WTC11 (cell line): ENCODE results near the gene HS6ST1. TPM values are rescaled to one million over a fixed set of nuclear protein-coding genes. Genes with fewer than 3 reads are reported as not detected.

Experiments
- ATAC-seq: fragments of 200-7000 bp; cut with Tn5 transposase; 2 replicates; pipeline ENCODE4 v1.10.0; 2021; ENCODE audit warnings: mild to moderate bottlenecking, moderate library complexity
- CTCF ChIA-PET: fragments of 300-600 bp; sonication (Branson Sonifier 250); formaldehyde crosslinking; loops from one replicate; lab custom pipeline; 2021; ENCODE audit warnings: antibody characterized with exemption; lab: Charles Lee
- POLR2A ChIA-PET: fragments of 350-600 bp; sonication (Branson Sonifier 250); formaldehyde crosslinking; loops from one replicate; lab custom pipeline; 2021; ENCODE audit warnings: antibody characterized with exemption; lab: Charles Lee
- DNase-seq: peaks from one replicate; pipeline ENCODE4 v3.0.0; 2021; ENCODE audit warnings: low spot score
- H3K27ac Mint-ChIP-seq: 2 replicates; pipeline ENCODE4 v1.8.0; 2021; ENCODE audit warnings: mixed read lengths
- H3K27me3 Mint-ChIP-seq: 2 replicates; pipeline ENCODE4 v1.8.0; 2021; ENCODE audit warnings: low read depth, mild to moderate bottlenecking, moderate library complexity, mixed read lengths
- H3K36me3 Mint-ChIP-seq: 2 replicates; pipeline ENCODE4 v1.8.0; 2021; ENCODE audit warnings: mixed read lengths
- H3K4me1 Mint-ChIP-seq: 2 replicates; pipeline ENCODE4 v1.8.0; 2022; ENCODE audit warnings: mixed read lengths
- H3K4me3 Mint-ChIP-seq: 2 replicates; pipeline ENCODE4 v1.8.0; 2021; ENCODE audit warnings: mild to moderate bottlenecking, moderate library complexity, mixed read lengths
- H3K9me3 Mint-ChIP-seq: 2 replicates; pipeline ENCODE4 v1.8.0; 2021; ENCODE audit warnings: mixed read lengths
- ATF3 ChIP-seq: sonication (generic); formaldehyde crosslinking; conservative IDR thresholded peaks from 2 replicates; pipeline ENCODE4 v1.8.1; 2022; ENCODE audit warnings: mild to moderate bottlenecking, missing genetic modification reagents
- E2F5 ChIP-seq: sonication (generic); formaldehyde crosslinking; IDR thresholded peaks from 2 replicates; pipeline ENCODE4 v1.8.1; 2022; ENCODE audit warnings: mild to moderate bottlenecking, moderate library complexity, missing genetic modification reagents
- ESRRA ChIP-seq: sonication (generic); formaldehyde crosslinking; IDR thresholded peaks from 2 replicates; pipeline ENCODE4 v1.8.1; 2022; ENCODE audit warnings: mild to moderate bottlenecking, missing genetic modification reagents, borderline replicate concordance
- FOXJ3 ChIP-seq: sonication (generic); formaldehyde crosslinking; IDR thresholded peaks from 2 replicates; pipeline ENCODE4 v1.9.0; 2021; ENCODE audit warnings: missing genetic modification reagents, mild to moderate bottlenecking, borderline replicate concordance
- JAZF1 ChIP-seq: fragments of 250-450 bp; sonication (Bioruptor Pico); IDR thresholded peaks from 2 replicates; pipeline ENCODE4 v1.9.0; 2021; ENCODE audit warnings: moderate library complexity, mild to moderate bottlenecking, inconsistent platforms
- NFYB ChIP-seq: sonication (generic); formaldehyde crosslinking; conservative IDR thresholded peaks from 2 replicates; pipeline ENCODE4 v1.8.0; 2022; ENCODE audit warnings: low read depth, missing genetic modification reagents
- SOX15 ChIP-seq: fragments of 250-450 bp; sonication (Bioruptor Pico); IDR thresholded peaks from 2 replicates; pipeline ENCODE4 v1.9.0; 2021; ENCODE audit warnings: mild to moderate bottlenecking
- STAT6 ChIP-seq: sonication (generic); formaldehyde crosslinking; conservative IDR thresholded peaks from 2 replicates; pipeline ENCODE4 v1.8.1; 2023; ENCODE audit warnings: mild to moderate bottlenecking, low read depth, missing genetic modification reagents, moderate library complexity
- ZNF396 ChIP-seq: fragments of 250-450 bp; sonication (Bioruptor Pico); IDR thresholded peaks from 2 replicates; pipeline ENCODE4 v1.8.0; 2021; ENCODE audit warnings: mild to moderate bottlenecking, moderate library complexity, borderline replicate concordance
- total RNA-seq: library from RNA; stranded (reverse); gene quantifications from 3 replicates; pipeline ENCODE4 v1.2.3, GENCODE V29; 2021
- TF ChIP-seq, protein P1 (sequence below): sonication (generic); formaldehyde crosslinking; IDR thresholded peaks from 2 replicates; pipeline ENCODE4 v1.8.1; 2022; ENCODE audit warnings: mild to moderate bottlenecking, missing genetic modification reagents, moderate library complexity, borderline replicate concordance
- TF ChIP-seq, protein P2 (sequence below): sonication (generic); formaldehyde crosslinking; IDR thresholded peaks from 2 replicates; pipeline ENCODE4 v1.8.1; 2023; ENCODE audit warnings: mild to moderate bottlenecking, missing genetic modification reagents
- TF ChIP-seq, protein P3 (sequence below): fragments of 250-450 bp; sonication (Bioruptor Pico); conservative IDR thresholded peaks from 2 replicates; pipeline ENCODE4 v1.9.0; 2021; ENCODE audit warnings: mild to moderate bottlenecking

HS6ST1 gene
- total RNA-seq, 1 experiment from 2014 or later = 55.5 TPM

DNA sequence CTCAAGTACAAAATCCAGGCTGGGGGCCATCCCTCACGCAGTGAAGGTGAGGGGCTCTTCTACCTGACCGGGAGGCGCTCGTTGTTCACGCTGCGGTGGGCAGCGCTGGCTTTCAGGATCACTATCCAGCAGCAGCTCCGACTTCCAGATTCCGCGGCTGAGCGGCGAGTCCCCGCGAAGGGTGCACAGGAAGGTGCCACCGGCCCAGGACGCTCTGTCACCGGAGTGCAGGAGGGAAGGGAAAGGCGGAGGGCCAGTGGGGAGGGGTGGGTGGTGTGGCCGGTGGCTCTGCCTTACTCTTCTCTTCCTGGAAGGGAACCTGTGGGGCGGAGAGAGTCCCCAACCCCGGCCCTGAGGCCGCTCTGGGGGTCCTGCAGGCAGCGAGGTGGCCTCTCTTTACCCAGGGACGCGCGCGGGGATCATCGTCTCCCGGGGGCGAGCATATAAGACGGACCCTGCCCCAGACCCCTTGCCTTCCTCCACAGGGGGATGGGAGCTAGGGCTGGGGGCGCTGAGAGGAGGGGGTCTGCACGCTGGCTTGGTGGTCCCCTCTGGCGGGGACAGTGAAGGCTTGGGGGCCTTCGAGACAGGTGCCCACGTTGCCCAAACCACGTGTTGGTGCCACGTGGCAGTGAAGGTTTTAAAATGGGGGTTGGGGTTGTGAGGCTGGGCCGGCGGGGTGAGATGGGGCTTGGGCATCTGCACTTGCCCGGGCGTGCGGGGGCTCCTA is 26.9 kb upstream of the HS6ST1 start:
- Mint-ChIP-seq H3K4me3 (no peak overlapping the region), H3K36me3 (peaks cover 20% of the 10 kb centered on the region), H3K27ac (no peak overlapping the region), H3K27me3 (no peaks in the 10 kb centered on the region), H3K9me3 (peaks cover 36% of the 10 kb centered on the region), H3K4me1 (peaks cover 7% of the 10 kb centered on the region)
- DNase-seq (no peak), ATAC-seq (no peak)
- CTCF ChIA-PET = no interaction called here
- TF ChIP-seq, protein P1, sequence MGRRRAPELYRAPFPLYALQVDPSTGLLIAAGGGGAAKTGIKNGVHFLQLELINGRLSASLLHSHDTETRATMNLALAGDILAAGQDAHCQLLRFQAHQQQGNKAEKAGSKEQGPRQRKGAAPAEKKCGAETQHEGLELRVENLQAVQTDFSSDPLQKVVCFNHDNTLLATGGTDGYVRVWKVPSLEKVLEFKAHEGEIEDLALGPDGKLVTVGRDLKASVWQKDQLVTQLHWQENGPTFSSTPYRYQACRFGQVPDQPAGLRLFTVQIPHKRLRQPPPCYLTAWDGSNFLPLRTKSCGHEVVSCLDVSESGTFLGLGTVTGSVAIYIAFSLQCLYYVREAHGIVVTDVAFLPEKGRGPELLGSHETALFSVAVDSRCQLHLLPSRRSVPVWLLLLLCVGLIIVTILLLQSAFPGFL (CRISPR knock-in tag) = no peak
- no peak for TF ChIP-seq ATF3 (CRISPR knock-in tag)
- TF ChIP-seq NFYB (CRISPR knock-in tag) = no peak
- no peak for TF ChIP-seq SOX15 (CRISPR knock-in tag)
- no peak for TF ChIP-seq STAT6 (CRISPR knock-in tag)
- POLR2A ChIA-PET = no interaction called here

- H3K27ac Mint-ChIP-seq = no peak overlapping the region
- no peak for DNase-seq
- no peaks in the 10 kb centered on the region for H3K27me3 Mint-ChIP-seq
- H3K4me3 Mint-ChIP-seq = no peak overlapping the region
- TF ChIP-seq, protein P2, sequence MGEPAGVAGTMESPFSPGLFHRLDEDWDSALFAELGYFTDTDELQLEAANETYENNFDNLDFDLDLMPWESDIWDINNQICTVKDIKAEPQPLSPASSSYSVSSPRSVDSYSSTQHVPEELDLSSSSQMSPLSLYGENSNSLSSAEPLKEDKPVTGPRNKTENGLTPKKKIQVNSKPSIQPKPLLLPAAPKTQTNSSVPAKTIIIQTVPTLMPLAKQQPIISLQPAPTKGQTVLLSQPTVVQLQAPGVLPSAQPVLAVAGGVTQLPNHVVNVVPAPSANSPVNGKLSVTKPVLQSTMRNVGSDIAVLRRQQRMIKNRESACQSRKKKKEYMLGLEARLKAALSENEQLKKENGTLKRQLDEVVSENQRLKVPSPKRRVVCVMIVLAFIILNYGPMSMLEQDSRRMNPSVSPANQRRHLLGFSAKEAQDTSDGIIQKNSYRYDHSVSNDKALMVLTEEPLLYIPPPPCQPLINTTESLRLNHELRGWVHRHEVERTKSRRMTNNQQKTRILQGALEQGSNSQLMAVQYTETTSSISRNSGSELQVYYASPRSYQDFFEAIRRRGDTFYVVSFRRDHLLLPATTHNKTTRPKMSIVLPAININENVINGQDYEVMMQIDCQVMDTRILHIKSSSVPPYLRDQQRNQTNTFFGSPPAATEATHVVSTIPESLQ (CRISPR knock-in tag) = no peak
- TF ChIP-seq E2F5 (no peak), SOX15 (CRISPR knock-in tag) (no peak), ESRRA (CRISPR knock-in tag) (no peak), ZNF396 (CRISPR knock-in tag) (no peak), JAZF1 (CRISPR knock-in tag) (no peak), FOXJ3 (CRISPR knock-in tag) (no peak)
- TF ChIP-seq, protein P3, sequence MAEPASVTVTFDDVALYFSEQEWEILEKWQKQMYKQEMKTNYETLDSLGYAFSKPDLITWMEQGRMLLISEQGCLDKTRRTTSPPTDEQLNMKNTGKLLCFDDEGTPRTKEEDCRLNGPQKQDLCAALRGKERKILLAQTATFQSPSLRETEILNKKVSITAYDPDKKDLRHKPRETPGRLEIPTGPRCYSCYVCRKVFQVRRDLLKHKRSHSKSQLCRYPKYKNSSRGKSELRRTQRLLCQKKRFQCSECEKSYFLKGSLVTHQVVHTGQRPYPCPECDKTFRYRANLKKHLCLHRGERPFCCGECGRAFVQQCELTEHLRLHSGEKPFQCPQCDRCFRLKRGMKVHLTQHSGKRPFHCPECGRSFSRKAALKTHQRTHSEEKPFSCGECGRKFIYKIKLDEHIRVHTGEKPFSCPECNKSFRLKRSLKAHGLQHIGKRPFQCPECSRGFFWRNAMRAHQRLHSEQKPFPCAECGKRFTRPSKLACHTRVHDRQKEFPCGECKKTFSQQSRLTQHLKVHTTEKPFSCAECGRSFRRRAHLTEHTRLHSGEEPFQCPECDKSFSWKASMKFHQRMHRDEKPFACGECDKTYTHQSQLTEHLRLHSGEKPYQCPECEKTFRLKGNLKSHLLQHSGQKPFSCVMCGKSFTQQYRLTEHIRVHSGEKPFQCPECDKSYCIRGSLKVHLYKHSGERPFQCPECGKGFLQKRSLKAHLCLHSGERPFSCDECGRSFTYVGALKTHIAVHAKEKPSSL (CRISPR knock-in tag) = no peak
- TF ChIP-seq, protein P1 (CRISPR knock-in tag) = no peak
- TF ChIP-seq, all 79 proteins: peak for 0
- POLR2A ChIA-PET = no interaction called here
- CTCF ChIA-PET = no interaction called here
- Mint-ChIP-seq H3K36me3 (peaks cover 19% of the 10 kb centered on the region), H3K4me1 (peaks cover 7% of the 10 kb centered on the region), H3K9me3 (peaks cover 32% of the 10 kb centered on the region)
- ATAC-seq = no peak
Measured at GRCh38 chr2:128344101-128344500, 25.4 kb upstream of the HS6ST1 start.
